ENCODE results near the gene NARS2. TPM values are rescaled to one million over a fixed set of nuclear protein-coding genes. Genes with fewer than 3 reads are reported as not detected.
"Not testable (repeated sequence)": the region's sequence is repeated elsewhere in the genome, so short reads cannot be mapped to it uniquely, and the experiment has no call there.

Gene NARS2
- total RNA-seq, 4 donors from 2014 or later = 9.2 to 39.9 (median 19.6) TPM

DNA sequence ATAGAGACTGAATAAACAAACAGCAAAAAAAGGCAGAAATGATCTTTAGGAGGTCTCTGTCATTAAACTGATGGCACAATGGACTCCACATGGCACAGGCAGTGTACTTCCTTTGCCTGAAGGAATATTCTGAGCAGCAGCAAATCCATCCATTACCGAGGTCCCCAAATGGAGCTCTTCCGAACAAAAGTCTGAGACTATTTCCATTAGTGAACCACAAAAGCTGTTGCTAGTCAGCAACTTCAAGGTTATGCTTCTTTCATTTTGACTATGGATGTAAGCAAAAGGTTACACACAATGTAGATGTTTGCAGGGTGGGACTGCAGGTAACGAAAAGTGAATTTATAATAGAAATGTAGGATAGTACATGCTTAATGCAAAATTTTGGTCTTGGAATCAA is 14.5 kb downstream of the NARS2 start:
- H3K27ac ChIP-seq = peak overlapping the region; percentile 70 to 85
- DNase-seq = no peak
- no peak for TF ChIP-seq POLR2A (IDR thresholded peaks at IDR 0.05)
- TF ChIP-seq, protein P1, sequence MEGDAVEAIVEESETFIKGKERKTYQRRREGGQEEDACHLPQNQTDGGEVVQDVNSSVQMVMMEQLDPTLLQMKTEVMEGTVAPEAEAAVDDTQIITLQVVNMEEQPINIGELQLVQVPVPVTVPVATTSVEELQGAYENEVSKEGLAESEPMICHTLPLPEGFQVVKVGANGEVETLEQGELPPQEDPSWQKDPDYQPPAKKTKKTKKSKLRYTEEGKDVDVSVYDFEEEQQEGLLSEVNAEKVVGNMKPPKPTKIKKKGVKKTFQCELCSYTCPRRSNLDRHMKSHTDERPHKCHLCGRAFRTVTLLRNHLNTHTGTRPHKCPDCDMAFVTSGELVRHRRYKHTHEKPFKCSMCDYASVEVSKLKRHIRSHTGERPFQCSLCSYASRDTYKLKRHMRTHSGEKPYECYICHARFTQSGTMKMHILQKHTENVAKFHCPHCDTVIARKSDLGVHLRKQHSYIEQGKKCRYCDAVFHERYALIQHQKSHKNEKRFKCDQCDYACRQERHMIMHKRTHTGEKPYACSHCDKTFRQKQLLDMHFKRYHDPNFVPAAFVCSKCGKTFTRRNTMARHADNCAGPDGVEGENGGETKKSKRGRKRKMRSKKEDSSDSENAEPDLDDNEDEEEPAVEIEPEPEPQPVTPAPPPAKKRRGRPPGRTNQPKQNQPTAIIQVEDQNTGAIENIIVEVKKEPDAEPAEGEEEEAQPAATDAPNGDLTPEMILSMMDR (IDR thresholded peaks at IDR 0.05) = no peak
- peak overlapping the region in 1 of 2 donors; percentile 12 for H3K4me3 ChIP-seq
- intact Hi-C loops (cut with DNase I; ENCODE audit: low total_unique reads) = no loop called here
- no peaks in the 10 kb centered on the region for H3K27me3 ChIP-seq
- peaks cover 6 to 9% of the 10 kb centered on the region in 2 donors for H3K4me1 ChIP-seq
- H3K36me3 ChIP-seq = no peaks in the 10 kb centered on the region
- H3K9me3 ChIP-seq = no peaks in the 10 kb centered on the region

GRCh38 chr11:78557236-78557635 is 17.4 kb downstream of the NARS2 start:
- no peak for DNase-seq
- H3K4me1 ChIP-seq = peaks cover 0 to 9% of the 10 kb centered on the region in 2 donors
- H3K9me3 ChIP-seq = no peaks in the 10 kb centered on the region
- H3K36me3 ChIP-seq = no peaks in the 10 kb centered on the region
- no peak overlapping the region for H3K4me3 ChIP-seq
- H3K27ac ChIP-seq = no peak overlapping the region
- H3K27me3 ChIP-seq = no peaks in the 10 kb centered on the region
- intact Hi-C loops (cut with DNase I; ENCODE audit: low total_unique reads) = loop anchor here (10.0 kb wide), 1 partner anchor 132 kb away; no protein-coding TSS in a partner anchor
- TF ChIP-seq, protein P1 (IDR thresholded peaks at IDR 0.05) = no peak
- TF ChIP-seq POLR2A (IDR thresholded peaks at IDR 0.05) = no peak

GRCh38 chr11:78555592-78555991 is 19.1 kb downstream of the NARS2 start:
- no peaks in the 10 kb centered on the region for H3K36me3 ChIP-seq
- H3K4me3 ChIP-seq = no peak overlapping the region
- no peak for TF ChIP-seq POLR2A (IDR thresholded peaks at IDR 0.05)
- no peaks in the 10 kb centered on the region for H3K4me1 ChIP-seq
- H3K27me3 ChIP-seq = no peaks in the 10 kb centered on the region
- H3K27ac ChIP-seq = no peak overlapping the region
- no peak for DNase-seq
- no peaks in the 10 kb centered on the region for H3K9me3 ChIP-seq
- intact Hi-C loops (cut with DNase I; ENCODE audit: low total_unique reads) = loop anchor here (10.0 kb wide), 1 partner anchor 131 kb away; no protein-coding TSS in a partner anchor

DNA sequence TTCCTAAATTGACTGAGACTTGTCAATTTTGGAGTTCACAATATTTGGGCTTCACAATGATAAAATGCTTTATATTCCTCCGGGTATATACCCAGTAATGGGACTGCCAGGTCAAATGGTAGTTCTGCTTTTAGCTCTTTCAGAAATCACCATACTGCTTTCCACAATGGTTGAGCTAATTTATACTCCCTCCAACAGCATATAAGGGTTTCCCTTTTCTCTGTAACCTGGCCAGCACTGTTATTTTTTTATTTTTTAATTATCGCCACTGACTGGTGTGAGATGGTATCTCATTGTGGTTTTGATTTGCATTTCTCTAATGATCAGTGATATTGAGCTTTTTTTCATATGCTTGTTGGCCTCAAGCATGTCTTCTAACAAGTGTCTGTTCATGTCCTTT is 21.8 kb downstream of the NARS2 start:
- Histone ChIP-seq H3K9me3 (no peaks in the 10 kb centered on the region), H3K27ac (no peak overlapping the region), H3K4me1 (no peaks in the 10 kb centered on the region), H3K4me3 (no peak overlapping the region), H3K27me3 (no peaks in the 10 kb centered on the region), H3K36me3 (no peaks in the 10 kb centered on the region)
- DNase-seq = no peak
- intact Hi-C loops (cut with DNase I; ENCODE audit: low total_unique reads) = loop anchor here (10.0 kb wide), 1 partner anchor 128 kb away; no protein-coding TSS in a partner anchor
- TF ChIP-seq, protein P1 (IDR thresholded peaks at IDR 0.05) = no peak
- no peak for TF ChIP-seq POLR2A (IDR thresholded peaks at IDR 0.05)

- not testable (repeated sequence) for H3K27ac ChIP-seq, H3K27me3 ChIP-seq, H3K9me3 ChIP-seq, H3K4me1 ChIP-seq, DNase-seq, H3K36me3 ChIP-seq, H3K4me3 ChIP-seq
- intact Hi-C loops (cut with DNase I; ENCODE audit: low total_unique reads) = loop anchor here (10.0 kb wide), 1 partner anchor 127 kb away; no protein-coding TSS in a partner anchor
These were observed 22.5 kb downstream of the NARS2 start for GRCh38 chr11:78552139-78552538.

DNA sequence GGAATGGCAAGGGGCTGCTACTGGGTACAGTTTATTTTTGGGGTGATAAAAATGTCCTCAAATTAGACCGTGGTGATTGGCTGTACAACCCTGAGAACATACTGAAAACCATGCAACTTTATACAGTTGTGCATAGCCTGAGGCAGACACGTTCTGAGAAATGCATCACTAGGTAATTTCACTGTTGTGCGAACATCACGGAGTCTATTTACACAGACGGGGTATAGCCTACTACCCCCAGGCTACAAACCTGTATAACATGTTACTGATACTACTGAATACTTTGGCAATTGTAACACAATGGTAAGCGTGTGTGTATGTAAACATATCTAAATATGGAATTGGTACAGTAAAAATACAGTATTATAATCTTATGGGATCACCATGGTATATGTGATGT is 23.6 kb downstream of the NARS2 start:
- DNase-seq = no peak
- TF ChIP-seq, protein P1 (IDR thresholded peaks at IDR 0.05) = no peak
- TF ChIP-seq POLR2A (IDR thresholded peaks at IDR 0.05) = no peak
- Histone ChIP-seq H3K27ac (no peak overlapping the region), H3K4me1 (no peaks in the 10 kb centered on the region), H3K36me3 (no peaks in the 10 kb centered on the region), H3K4me3 (no peak overlapping the region), H3K9me3 (no peaks in the 10 kb centered on the region), H3K27me3 (no peaks in the 10 kb centered on the region)
- intact Hi-C loops (cut with DNase I; ENCODE audit: low total_unique reads) = loop anchor here (10.0 kb wide), 1 partner anchor 126 kb away; no protein-coding TSS in a partner anchor
